ENCODE measurements around the gene WDR53.
"Not testable (repeated sequence)": the region's sequence is repeated elsewhere in the genome, so short reads cannot be mapped to it uniquely, and the experiment has no call there.

WDR53 gene

GRCh38 chr3:196558476-196558875 lies 9.9 kb downstream of the WDR53 start:
- DNase-seq: no peak

DNA sequence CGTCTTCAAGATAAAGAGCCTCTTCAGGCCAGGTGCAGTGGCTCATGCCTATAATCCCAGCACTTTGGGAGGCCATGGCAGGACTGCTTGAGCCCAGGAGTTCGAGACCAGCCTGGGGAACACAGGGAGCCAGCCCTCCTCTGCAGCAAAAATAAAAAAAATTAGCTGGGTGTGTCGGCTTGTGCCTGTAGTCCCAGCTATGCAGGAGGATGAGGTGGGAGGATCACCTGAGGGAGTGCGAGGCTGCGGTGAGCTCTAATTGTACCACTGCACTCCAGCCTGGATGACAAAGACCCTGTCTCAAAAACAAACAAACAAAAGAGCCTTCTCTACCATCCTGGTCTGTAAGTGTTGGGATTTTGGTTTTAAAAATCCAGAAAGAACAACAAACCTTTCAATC lies 11.1 kb downstream of the WDR53 start:
- DNase-seq: no peak

DNA sequence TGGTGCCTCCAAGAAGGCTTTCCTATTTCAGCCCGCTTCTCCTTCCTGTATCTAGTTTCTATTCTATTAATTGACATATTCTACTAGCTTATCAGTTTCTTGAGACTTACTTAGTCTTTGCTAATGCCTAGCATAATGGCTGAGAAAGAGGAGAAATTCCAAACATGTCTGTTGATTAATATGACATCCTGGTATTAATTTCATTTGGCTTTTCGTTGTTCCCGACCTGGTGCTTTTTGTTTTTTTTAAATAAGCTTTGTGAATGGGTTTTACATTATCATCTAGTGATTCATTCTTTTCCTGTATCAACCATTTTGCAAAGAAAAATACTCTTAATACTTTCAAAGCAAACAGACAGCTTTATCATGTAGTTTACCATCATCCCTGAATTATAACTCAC lies 13.1 kb downstream of the WDR53 start:
- DNase-seq: no peak

- DNase-seq: no peak
These were observed 14.1 kb downstream of the WDR53 start for GRCh38 chr3:196554205-196554604.

GRCh38 chr3:196553551-196553950 lies 14.8 kb downstream of the WDR53 start:
- DNase-seq: no peak

DNA sequence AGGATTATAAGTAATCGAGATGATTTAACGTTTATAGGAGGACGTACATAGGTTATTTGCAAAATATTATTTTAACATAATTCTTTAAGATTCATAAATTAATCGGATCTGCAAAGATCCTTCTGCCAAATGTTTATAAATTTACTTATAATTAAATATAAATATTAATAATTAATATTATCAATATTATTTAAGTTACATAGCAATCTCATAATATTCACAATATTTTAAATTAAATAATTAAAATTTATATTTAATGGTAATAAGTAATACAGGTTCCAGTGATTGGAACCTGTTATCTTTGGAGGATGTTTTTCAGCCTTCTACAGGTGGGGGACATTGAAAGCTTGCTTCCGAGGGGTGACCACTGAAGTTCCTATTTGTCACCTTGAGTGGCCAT lies 16.1 kb downstream of the WDR53 start:
- DNase-seq: no peak

- not testable (repeated sequence) for DNase-seq
These were observed 18.2 kb downstream of the WDR53 start for GRCh38 chr3:196550172-196550571.

DNA sequence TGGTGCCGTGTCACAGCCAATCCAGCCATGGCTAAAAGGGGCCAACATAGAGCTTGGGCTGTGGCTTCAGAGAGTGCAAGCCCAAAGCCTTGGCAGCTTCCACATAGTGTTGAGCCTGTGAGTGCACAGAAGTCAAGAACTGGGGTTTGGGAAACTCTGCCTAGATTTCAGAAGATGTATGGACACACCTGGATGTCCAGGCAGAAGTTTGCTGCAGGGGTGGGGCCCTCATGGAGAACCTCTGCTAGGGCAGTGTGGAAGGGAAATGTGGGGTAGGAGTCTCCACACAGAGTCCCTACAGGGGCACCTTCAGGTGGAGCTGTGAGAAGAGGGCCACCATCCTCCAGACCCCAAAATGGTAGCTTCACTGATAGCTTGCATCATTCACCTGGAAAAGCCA lies 19.0 kb downstream of the WDR53 start:
- not testable (repeated sequence) for DNase-seq

GRCh38 chr3:196547067-196547466 lies 21.3 kb downstream of the WDR53 start:
- DNase-seq: no peak

DNA sequence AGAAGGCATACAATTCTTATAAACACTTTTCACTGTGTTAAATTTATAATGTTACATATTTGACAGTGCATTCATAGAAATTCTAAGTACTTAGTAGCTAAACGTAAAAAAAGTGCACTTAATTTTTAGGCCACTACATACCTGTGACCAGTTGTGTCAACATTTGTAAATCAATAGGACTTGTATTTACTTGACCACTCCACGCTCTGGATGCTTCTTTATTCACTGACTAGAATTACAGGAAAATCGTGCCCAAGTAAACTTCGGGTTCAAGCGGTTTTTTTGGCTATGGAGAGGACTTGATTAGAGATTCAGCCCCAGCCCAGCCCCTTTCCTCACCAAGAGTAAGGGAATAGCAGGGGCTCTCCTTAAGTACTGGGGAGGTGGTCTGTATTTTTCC lies 21.8 kb downstream of the WDR53 start:
- no peak for DNase-seq

DNA sequence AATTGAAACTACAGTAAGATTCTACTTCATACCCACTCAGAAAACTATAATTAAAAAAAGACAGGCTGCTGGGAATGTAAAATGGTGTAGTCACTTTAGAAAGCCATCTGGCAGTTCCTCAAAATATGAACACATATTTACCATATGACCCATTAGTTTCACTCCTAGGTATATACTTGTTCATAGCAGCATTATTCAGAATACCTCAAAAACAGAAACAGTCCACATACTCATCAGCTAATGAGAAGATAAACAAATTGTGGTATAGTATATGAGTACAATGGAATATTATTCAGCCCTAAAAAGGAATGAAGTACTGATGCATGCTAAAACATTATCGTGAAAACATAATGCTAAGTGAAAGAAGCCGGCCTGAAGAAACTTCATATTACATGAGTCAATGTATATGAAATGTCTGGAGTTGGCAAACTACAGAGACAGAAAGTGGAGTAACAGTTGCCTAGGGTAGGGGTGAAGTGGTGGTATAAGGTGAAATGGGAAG lies 23.8 kb downstream of the WDR53 start:
- no peak for DNase-seq

- no peak for DNase-seq
These were observed 26.5 kb downstream of the WDR53 start for GRCh38 chr3:196541684-196542445.

GRCh38 chr3:196537319-196537984 lies 30.9 kb downstream of the WDR53 start:
- DNase-seq: peak in 1 of 14 donors; percentile 5

DNA sequence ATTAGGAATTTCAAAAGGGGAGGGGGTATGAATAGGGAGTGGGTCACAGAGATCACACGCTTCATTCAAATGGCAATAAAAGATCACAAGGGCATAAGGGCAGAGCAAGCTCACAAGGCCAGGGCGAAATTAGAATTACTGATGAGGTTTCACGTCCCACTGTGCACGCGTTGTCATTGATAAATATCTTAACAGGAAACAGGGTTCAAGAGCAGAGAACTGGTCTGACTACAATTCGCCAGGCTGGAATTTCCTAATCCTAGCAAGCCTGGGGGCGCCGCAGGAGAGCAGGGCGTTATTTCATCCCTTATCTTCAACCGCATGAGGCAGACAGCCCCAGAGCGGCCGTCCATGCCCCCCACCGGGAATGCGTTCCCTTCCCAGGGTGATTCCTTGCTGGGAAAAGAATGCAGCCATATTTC lies 35.1 kb downstream of the WDR53 start:
- DNase-seq: no peak

DNA sequence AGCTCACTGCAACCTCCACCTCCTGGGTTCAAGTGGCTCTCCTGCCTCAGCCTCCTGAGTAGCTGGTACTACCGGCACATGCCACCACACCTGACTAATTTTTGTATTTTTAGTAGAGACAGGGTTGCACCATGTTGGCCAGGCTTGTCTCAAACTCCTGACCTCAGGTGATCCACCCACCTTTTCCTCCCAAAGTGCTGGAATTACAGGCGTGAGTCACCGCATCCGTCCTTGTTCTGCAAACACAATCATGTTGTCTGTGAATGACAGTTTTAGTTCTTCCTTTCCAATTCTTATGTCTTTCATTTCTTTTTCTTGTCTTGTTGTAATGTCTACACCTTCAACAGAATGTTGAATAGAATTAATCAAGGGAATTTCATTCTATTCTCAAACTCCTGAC lies 36.9 kb downstream of the WDR53 start:
- no peak for DNase-seq

DNA sequence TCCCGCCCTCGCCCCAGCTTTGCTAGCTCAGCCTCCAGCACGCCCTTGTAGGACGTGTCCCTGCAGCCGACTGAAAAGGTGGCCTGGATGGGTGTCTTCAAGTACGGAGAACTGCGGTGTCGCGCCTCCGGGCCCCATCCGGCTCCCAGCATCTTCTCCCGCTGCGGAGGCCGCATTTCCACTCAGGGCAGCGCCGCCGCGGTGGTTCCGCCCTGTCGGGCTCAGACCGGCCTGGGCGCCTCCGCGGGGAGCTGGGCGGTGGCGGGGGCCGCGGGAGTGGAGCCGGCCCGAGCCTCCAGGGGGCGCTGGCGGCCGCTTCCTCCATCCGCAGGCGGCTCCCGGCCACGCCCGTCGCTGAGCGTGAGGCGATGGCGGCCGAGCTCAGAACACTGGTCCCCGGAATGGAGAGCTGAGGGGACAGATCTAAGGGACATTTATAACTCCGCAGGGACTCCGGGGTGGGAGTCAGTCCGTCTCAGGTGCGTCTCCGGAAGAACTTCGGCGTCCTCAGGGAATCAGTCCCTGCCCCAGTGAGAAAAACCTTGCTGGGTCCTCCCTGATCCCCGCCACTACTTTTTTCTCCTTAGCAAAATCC lies 39.6 kb downstream of the WDR53 start:
- peak in 11 of 14 donors; percentile 7 to 78 (median 35) for DNase-seq

DNA sequence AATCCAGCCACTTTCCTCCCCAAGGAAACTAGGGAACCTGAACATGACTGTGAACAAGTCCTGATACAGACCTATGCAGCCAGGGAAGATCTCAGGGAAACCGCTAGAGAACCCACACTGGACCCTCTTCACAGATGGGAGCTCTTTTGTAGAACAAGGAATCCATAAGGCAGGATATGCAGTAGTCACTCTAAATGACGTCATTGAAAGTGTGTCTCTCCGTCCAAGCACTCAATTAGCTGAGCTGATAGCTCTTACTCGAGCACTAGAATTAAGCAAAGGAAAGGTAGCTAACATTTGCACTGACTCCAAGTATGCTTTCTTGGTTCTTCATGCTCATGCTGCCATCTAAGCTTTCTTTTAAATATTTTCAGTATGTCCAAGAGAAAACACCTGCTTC lies 43.2 kb downstream of the WDR53 start:
- DNase-seq: no peak

GRCh38 chr3:196524527-196524926 lies 43.8 kb downstream of the WDR53 start:
- no peak for DNase-seq

DNA sequence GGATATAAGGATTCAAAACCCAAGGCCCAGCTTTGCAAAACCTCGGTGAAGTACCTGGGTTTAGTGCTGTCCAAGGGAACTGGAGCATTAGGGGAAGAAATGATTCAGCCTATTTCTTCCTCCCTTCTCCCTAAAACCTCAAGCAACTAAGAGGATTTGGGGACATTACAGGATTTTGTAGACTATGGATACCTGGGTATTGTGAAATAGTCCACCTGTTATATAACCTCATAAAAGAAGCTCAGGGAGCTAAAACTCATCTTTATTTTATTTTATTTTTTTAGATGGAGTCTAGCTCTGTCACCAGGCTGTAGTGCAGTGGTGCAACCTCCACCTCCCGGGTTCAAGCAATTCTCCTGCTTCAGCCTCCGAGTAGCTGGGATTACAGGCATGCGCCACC lies 44.5 kb downstream of the WDR53 start:
- no peak for DNase-seq

- not testable (repeated sequence) for DNase-seq
These were observed 47.1 kb downstream of the WDR53 start for GRCh38 chr3:196521291-196521690.

GRCh38 chr3:196519718-196520082 lies 48.7 kb downstream of the WDR53 start:
- no peak for DNase-seq

GRCh38 chr3:196518966-196519717 lies 49.2 kb downstream of the WDR53 start:
- peak in 1 of 14 donors; percentile 0 for DNase-seq

DNA sequence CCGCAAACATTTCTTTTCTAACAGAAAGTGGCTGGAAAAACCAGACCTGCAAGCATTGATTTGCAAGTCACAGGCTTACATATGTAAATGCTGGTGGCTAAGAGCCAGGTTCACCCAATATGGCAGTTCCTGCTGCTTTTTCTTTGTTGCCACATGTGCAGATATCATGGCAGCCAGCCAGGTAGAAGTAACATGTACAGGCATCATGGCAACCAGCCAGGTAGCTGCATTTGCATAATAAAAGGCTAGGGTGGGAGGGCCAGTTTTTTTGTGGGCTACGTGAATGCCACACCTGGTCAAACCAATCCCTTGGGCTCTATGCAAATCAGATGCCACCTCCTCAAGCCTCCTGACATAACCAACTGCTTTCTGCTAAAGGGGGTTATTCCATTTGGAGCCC lies 50.4 kb downstream of the WDR53 start:
- DNase-seq: no peak

All from C1 segment of cervical spinal cord (tissue), 14 donors.